ENCODE data around the gene MKRN2OS. TPM values are rescaled to one million over a fixed set of nuclear protein-coding genes. Genes with fewer than 3 reads are reported as not detected.
A peak's percentile ranks its signal among the peaks of the same experiment; 100 is the strongest.

The MKRN2OS gene
- total and polyA plus RNA-seq, 3 experiments from 2014 or later, result not detected

DNA sequence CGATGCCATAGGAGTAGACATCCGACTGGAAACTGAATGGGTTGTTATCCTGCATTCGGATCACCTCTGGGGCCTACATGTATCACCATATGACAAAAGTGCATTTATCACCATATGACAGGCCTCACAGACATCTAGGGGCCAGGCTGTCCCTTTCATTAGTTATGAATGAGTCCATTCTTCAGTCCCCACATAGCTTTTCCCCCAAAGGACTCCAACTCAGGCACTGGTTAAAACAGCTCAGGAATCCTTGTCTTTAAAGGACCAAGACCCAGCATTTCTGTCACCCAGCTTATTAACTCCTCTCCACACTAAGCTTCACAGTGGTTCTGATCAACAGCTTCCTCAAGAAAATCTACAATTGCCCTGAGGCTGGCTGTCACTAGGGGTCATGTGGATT lies 39.9 kb upstream of the MKRN2OS start:
- no peak overlapping the region for H3K4me3 Mint-ChIP-seq
- Histone ChIP-seq H3K27ac (ENCODE audit: low read depth, low read length) (no peak overlapping the region), H3K4me3 (ENCODE audit: low read length) (no peak overlapping the region), H3K4me1 (ENCODE audit: insufficient read depth, low read length) (no peaks in the 10 kb centered on the region), H3K36me3 (ENCODE audit: insufficient read depth, low read length) (peaks cover 40% of the 10 kb centered on the region), H3K27me3 (ENCODE audit: insufficient read depth, low read length, poor library complexity, severe bottlenecking) (no peaks in the 10 kb centered on the region), H3K9me3 (ENCODE audit: low read length) (no peaks in the 10 kb centered on the region)
- H3K27me3 Mint-ChIP-seq, result no peaks in the 10 kb centered on the region
- ChIA-PET POLR2A (no interaction called here), CTCF (interaction anchor here (1.0 kb wide), 1 partner anchor 17 kb away, joined by 4 read pairs; no protein-coding TSS in a partner anchor)
- DNase-seq, result no peak
- H3K27ac Mint-ChIP-seq, result peak overlapping the region in 4 of 8 donors; percentile 42 to 68 (median 42)
- H3K36me3 Mint-ChIP-seq, result peaks cover 15 to 92% (median 19%) of the 10 kb centered on the region in 3 donors
- peaks cover 0 to 5% (median 0%) of the 10 kb centered on the region in 3 donors for H3K4me1 Mint-ChIP-seq
- no peaks in the 10 kb centered on the region for H3K9me3 Mint-ChIP-seq

- no peaks in the 10 kb centered on the region for H3K4me1 ChIP-seq (ENCODE audit: insufficient read depth, low read length)
- H3K27ac Mint-ChIP-seq, result no peak overlapping the region
- DNase-seq, result no peak
- H3K36me3 Mint-ChIP-seq, result peaks cover 11 to 93% (median 20%) of the 10 kb centered on the region in 3 donors
- no peaks in the 10 kb centered on the region for H3K27me3 Mint-ChIP-seq
- no peak overlapping the region for H3K4me3 Mint-ChIP-seq
- peaks cover 0 to 5% (median 0%) of the 10 kb centered on the region in 3 donors for H3K4me1 Mint-ChIP-seq
- no peaks in the 10 kb centered on the region for H3K9me3 Mint-ChIP-seq
- H3K27ac ChIP-seq (ENCODE audit: low read depth, low read length), result no peak overlapping the region
- H3K4me3 ChIP-seq (ENCODE audit: low read length), result no peak overlapping the region
- no peaks in the 10 kb centered on the region for H3K27me3 ChIP-seq (ENCODE audit: insufficient read depth, low read length, poor library complexity, severe bottlenecking)
- H3K36me3 ChIP-seq (ENCODE audit: insufficient read depth, low read length), result peaks cover 36% of the 10 kb centered on the region
- ChIA-PET POLR2A (no interaction called here), CTCF (no interaction called here)
- H3K9me3 ChIP-seq (ENCODE audit: low read length), result no peaks in the 10 kb centered on the region
These were observed 38.8 kb upstream of the MKRN2OS start for GRCh38 chr3:12584083-12584482.

DNA sequence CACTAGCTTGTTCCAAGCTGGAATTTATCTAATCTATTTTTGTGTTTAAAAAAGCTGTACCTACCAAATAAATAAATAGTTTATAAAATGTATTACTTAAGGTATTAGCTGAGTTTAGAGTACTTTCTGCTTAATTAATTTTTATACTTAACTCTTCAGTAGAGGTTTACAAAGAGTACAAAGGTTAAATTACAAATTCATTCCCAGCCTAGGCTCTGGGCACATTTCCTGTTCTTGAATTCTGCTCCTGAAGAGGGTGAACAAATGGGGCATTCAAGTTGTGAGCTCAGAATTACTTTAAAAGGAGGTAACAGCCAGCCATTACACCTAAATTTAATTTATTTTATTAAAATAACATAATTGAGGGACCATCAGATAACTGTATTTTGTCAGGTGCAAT lies 38.0 kb upstream of the MKRN2OS start:
- H3K4me1 ChIP-seq (ENCODE audit: insufficient read depth, low read length), result no peaks in the 10 kb centered on the region
- no peak overlapping the region for H3K4me3 Mint-ChIP-seq
- POLR2A ChIA-PET, result no interaction called here
- no peaks in the 10 kb centered on the region for H3K27me3 Mint-ChIP-seq
- peaks cover 34% of the 10 kb centered on the region for H3K36me3 ChIP-seq (ENCODE audit: insufficient read depth, low read length)
- no peak overlapping the region for H3K4me3 ChIP-seq (ENCODE audit: low read length)
- no peaks in the 10 kb centered on the region for H3K9me3 Mint-ChIP-seq
- peaks cover 0 to 5% (median 0%) of the 10 kb centered on the region in 3 donors for H3K4me1 Mint-ChIP-seq
- no peaks in the 10 kb centered on the region for H3K27me3 ChIP-seq (ENCODE audit: insufficient read depth, low read length, poor library complexity, severe bottlenecking)
- no peak overlapping the region for H3K27ac Mint-ChIP-seq
- no peak overlapping the region for H3K27ac ChIP-seq (ENCODE audit: low read depth, low read length)
- CTCF ChIA-PET, result no interaction called here
- H3K9me3 ChIP-seq (ENCODE audit: low read length), result no peaks in the 10 kb centered on the region
- no peak for DNase-seq
- H3K36me3 Mint-ChIP-seq, result peaks cover 12 to 93% (median 19%) of the 10 kb centered on the region in 3 donors

DNA sequence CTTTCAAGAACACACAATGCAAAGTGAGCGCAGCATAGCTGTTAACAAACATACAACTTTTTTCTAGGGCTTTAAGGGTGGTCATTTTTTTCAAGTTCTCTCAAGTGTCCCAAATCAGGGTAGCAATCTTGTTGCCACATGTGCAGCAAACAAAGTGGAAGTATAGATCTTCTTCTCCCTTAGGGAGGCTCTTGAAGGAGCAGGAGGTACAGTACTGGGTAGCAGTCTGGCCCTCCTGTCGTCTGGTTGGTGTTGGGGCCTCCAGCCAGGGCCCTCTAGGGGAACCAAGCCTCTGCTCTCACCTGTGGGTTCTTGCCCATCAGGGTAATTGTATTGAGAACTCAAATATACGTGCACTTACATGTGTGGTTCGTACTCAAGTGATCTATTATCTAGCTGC lies 37.4 kb upstream of the MKRN2OS start:
- Mint-ChIP-seq H3K4me3 (no peak overlapping the region), H3K4me1 (peaks cover 0 to 5% (median 0%) of the 10 kb centered on the region in 3 donors), H3K27me3 (no peaks in the 10 kb centered on the region), H3K36me3 (peaks cover 12 to 93% (median 19%) of the 10 kb centered on the region in 3 donors), H3K27ac (peak overlapping the region in 1 of 8 donors; percentile 2), H3K9me3 (no peaks in the 10 kb centered on the region)
- ChIA-PET POLR2A (no interaction called here), CTCF (no interaction called here)
- Histone ChIP-seq H3K9me3 (ENCODE audit: low read length) (no peaks in the 10 kb centered on the region), H3K4me3 (ENCODE audit: low read length) (no peak overlapping the region), H3K27ac (ENCODE audit: low read depth, low read length) (no peak overlapping the region), H3K4me1 (ENCODE audit: insufficient read depth, low read length) (no peaks in the 10 kb centered on the region), H3K27me3 (ENCODE audit: insufficient read depth, low read length, poor library complexity, severe bottlenecking) (no peaks in the 10 kb centered on the region), H3K36me3 (ENCODE audit: insufficient read depth, low read length) (peaks cover 34% of the 10 kb centered on the region)
- DNase-seq, result no peak

GRCh38 chr3:12579905-12580304 lies 34.6 kb upstream of the MKRN2OS start:
- Histone ChIP-seq H3K27ac (ENCODE audit: low read depth, low read length) (no peak overlapping the region), H3K27me3 (ENCODE audit: insufficient read depth, low read length, poor library complexity, severe bottlenecking) (no peaks in the 10 kb centered on the region), H3K9me3 (ENCODE audit: low read length) (no peaks in the 10 kb centered on the region), H3K4me1 (ENCODE audit: insufficient read depth, low read length) (no peaks in the 10 kb centered on the region), H3K4me3 (ENCODE audit: low read length) (no peak overlapping the region), H3K36me3 (ENCODE audit: insufficient read depth, low read length) (peaks cover 48% of the 10 kb centered on the region)
- ChIA-PET CTCF (no interaction called here), POLR2A (no interaction called here)
- H3K9me3 Mint-ChIP-seq, result peaks cover 0 to 4% (median 3%) of the 10 kb centered on the region in 5 donors
- H3K27ac Mint-ChIP-seq, result peak overlapping the region in 3 of 8 donors; percentile 81 to 83 (median 82)
- peaks cover 0 to 1% of the 10 kb centered on the region in 2 donors for H3K27me3 Mint-ChIP-seq
- DNase-seq, result no peak
- peaks cover 30 to 92% (median 34%) of the 10 kb centered on the region in 3 donors for H3K36me3 Mint-ChIP-seq
- peaks cover 0 to 5% (median 3%) of the 10 kb centered on the region in 3 donors for H3K4me1 Mint-ChIP-seq
- H3K4me3 Mint-ChIP-seq, result no peak overlapping the region

GRCh38 chr3:12579456-12579855 lies 34.2 kb upstream of the MKRN2OS start:
- POLR2A ChIA-PET, result no interaction called here
- Histone ChIP-seq H3K27ac (ENCODE audit: low read depth, low read length) (no peak overlapping the region), H3K36me3 (ENCODE audit: insufficient read depth, low read length) (peaks cover 48% of the 10 kb centered on the region), H3K4me3 (ENCODE audit: low read length) (no peak overlapping the region), H3K9me3 (ENCODE audit: low read length) (no peaks in the 10 kb centered on the region), H3K4me1 (ENCODE audit: insufficient read depth, low read length) (no peaks in the 10 kb centered on the region), H3K27me3 (ENCODE audit: insufficient read depth, low read length, poor library complexity, severe bottlenecking) (no peaks in the 10 kb centered on the region)
- CTCF ChIA-PET, result no interaction called here
- Mint-ChIP-seq H3K27ac (peak overlapping the region in 4 of 8 donors; percentile 4 to 83 (median 66)), H3K4me3 (no peak overlapping the region), H3K4me1 (peaks cover 0 to 5% (median 3%) of the 10 kb centered on the region in 3 donors), H3K36me3 (peaks cover 25 to 92% (median 34%) of the 10 kb centered on the region in 3 donors), H3K9me3 (peaks cover 0 to 4% (median 3%) of the 10 kb centered on the region in 5 donors), H3K27me3 (peaks cover 0 to 1% of the 10 kb centered on the region in 2 donors)
- no peak for DNase-seq

DNA sequence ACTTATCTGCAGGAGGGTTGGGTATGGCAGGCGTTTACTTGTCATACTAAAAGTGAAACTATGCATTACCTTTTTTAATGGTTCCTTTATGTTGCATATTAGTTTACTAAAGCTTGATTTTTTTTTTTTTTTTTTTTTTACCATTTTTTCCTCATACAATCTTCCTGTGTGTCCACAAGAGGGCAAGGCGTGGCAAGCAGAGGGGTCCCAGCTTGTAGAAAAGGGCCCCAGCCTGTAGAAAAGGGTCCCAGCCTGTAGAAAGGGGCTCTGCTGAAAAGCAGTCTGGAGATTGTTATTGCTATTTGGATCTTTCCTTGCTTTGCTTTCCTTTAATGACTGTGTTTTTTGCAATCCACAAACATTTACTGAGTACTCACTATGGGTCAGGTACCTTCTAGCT lies 33.4 kb upstream of the MKRN2OS start:
- no peak overlapping the region for H3K27ac ChIP-seq (ENCODE audit: low read depth, low read length)
- CTCF ChIA-PET, result interaction anchor here (2.0 kb wide), 1 partner anchor 33 kb away, joined by 6 read pairs; no protein-coding TSS in a partner anchor
- H3K36me3 ChIP-seq (ENCODE audit: insufficient read depth, low read length), result peaks cover 48% of the 10 kb centered on the region
- Mint-ChIP-seq H3K4me1 (peaks cover 0 to 5% (median 3%) of the 10 kb centered on the region in 3 donors), H3K27me3 (peaks cover 0 to 1% of the 10 kb centered on the region in 2 donors), H3K36me3 (peaks cover 30 to 92% (median 39%) of the 10 kb centered on the region in 3 donors), H3K9me3 (peaks cover 0 to 4% (median 3%) of the 10 kb centered on the region in 5 donors), H3K4me3 (no peak overlapping the region), H3K27ac (peak overlapping the region in 3 of 8 donors; percentile 3 to 64 (median 10))
- H3K4me3 ChIP-seq (ENCODE audit: low read length), result no peak overlapping the region
- H3K9me3 ChIP-seq (ENCODE audit: low read length), result no peaks in the 10 kb centered on the region
- no peaks in the 10 kb centered on the region for H3K27me3 ChIP-seq (ENCODE audit: insufficient read depth, low read length, poor library complexity, severe bottlenecking)
- POLR2A ChIA-PET, result interaction anchor here (0.6 kb wide), 1 partner anchor 849 kb away, joined by 3 read pairs; no protein-coding TSS in a partner anchor
- no peaks in the 10 kb centered on the region for H3K4me1 ChIP-seq (ENCODE audit: insufficient read depth, low read length)
- DNase-seq, result no peak

GRCh38 chr3:12577379-12577778 lies 32.1 kb upstream of the MKRN2OS start:
- peaks cover 31 to 88% (median 36%) of the 10 kb centered on the region in 3 donors for H3K36me3 Mint-ChIP-seq
- Histone ChIP-seq H3K4me3 (ENCODE audit: low read length) (no peak overlapping the region), H3K9me3 (ENCODE audit: low read length) (no peaks in the 10 kb centered on the region), H3K27me3 (ENCODE audit: insufficient read depth, low read length, poor library complexity, severe bottlenecking) (no peaks in the 10 kb centered on the region), H3K4me1 (ENCODE audit: insufficient read depth, low read length) (no peaks in the 10 kb centered on the region), H3K36me3 (ENCODE audit: insufficient read depth, low read length) (peaks cover 48% of the 10 kb centered on the region), H3K27ac (ENCODE audit: low read depth, low read length) (no peak overlapping the region)
- no peak for DNase-seq
- peak overlapping the region in 2 of 8 donors; percentile 22 to 35 for H3K27ac Mint-ChIP-seq
- CTCF ChIA-PET, result interaction anchor here (2.0 kb wide), 1 partner anchor 35 kb away, joined by 6 read pairs; no protein-coding TSS in a partner anchor
- peaks cover 0 to 5% (median 3%) of the 10 kb centered on the region in 3 donors for H3K4me1 Mint-ChIP-seq
- H3K27me3 Mint-ChIP-seq, result peaks cover 0 to 1% of the 10 kb centered on the region in 2 donors
- POLR2A ChIA-PET, result no interaction called here
- peaks cover 0 to 4% (median 3%) of the 10 kb centered on the region in 5 donors for H3K9me3 Mint-ChIP-seq
- no peak overlapping the region for H3K4me3 Mint-ChIP-seq
